ENCODE data around the gene PFAS. TPM values are rescaled to one million over a fixed set of nuclear protein-coding genes. Genes with fewer than 3 reads are reported as not detected.

The PFAS gene
- polyA plus RNA-seq, 1 donor: 34.9 TPM

- DNase-seq: peak; percentile 66
These were observed 51.6 kb downstream of the PFAS start for GRCh38 chr17:8300627-8301242.

GRCh38 chr17:8310601-8311123 is 61.6 kb downstream of the PFAS start:
- no peak for DNase-seq

DNA sequence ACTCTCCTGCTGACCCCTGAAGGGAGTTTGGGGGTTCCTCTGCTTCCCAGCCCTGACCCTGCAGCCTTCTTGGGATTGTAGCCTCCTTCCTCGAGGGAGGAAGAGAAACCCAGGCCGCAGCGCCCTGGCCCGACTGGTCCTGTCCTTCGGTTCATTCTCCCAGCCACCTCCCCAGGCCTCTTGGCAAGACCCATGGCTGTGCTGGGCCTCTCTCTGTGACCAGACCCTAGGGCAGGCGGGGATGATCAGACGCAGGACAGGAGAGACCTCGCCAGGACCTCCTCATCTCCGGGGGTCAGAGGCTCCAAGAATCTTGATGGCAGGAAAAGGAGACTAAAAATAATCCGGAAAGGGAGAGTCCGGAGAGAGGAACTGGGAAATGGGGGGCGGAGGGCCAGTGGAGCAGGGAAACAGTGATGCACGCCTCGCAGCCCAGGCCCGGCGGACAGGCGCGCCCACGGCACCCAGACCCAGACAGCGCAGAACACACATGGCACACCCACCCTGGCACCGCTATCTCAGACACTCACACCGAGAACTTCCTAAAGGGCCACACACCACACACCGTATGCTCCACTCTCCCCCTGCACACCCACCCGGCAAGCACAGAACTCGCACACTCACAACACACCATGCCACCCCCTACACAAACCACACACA is 62.2 kb downstream of the PFAS start:
- no peak for DNase-seq

GRCh38 chr17:8312251-8312650 is 63.2 kb downstream of the PFAS start:
- no peak for DNase-seq

DNA sequence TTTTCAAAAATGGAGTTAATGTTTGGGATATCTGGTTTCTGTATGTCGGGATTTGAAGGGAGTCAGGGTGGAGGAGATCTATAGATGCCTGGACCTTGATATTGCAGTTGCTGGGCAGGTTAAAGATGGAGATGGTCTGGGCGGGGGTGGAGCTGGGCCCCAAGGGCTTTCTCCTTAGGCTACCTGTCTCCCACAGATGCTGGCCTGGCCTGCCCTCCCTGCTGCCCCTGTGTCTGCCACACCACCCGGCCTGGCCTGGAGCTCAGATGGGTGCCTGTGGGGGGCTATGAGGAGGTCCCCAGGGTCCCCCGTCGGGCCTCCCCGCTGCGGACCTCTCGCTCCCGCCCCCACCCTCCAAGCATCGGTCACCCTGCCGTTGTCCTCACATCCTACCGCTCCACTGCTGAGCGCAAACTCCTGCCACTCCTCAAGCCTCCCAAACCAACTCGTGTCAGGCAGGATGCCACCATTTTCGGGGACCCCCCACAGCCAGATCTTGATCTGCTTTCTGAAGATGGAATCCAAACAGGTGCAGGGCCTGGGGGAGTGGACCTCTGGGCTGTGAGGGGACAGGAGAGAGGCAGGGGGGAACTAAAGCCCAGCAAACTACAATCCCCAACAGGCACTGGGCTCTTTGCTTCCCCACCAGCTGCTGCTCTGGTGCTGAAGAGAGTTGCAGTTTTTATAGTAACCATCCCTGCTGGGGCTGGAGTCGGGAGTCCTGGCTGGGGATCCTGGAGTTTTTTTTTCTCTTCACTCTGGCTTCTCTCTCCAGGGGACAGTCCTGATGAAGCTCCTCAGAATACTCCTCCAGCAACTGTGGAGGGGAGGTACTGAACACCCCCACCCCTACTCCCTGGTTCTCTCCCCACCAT is 63.9 kb downstream of the PFAS start:
- DNase-seq: no peak

DNA sequence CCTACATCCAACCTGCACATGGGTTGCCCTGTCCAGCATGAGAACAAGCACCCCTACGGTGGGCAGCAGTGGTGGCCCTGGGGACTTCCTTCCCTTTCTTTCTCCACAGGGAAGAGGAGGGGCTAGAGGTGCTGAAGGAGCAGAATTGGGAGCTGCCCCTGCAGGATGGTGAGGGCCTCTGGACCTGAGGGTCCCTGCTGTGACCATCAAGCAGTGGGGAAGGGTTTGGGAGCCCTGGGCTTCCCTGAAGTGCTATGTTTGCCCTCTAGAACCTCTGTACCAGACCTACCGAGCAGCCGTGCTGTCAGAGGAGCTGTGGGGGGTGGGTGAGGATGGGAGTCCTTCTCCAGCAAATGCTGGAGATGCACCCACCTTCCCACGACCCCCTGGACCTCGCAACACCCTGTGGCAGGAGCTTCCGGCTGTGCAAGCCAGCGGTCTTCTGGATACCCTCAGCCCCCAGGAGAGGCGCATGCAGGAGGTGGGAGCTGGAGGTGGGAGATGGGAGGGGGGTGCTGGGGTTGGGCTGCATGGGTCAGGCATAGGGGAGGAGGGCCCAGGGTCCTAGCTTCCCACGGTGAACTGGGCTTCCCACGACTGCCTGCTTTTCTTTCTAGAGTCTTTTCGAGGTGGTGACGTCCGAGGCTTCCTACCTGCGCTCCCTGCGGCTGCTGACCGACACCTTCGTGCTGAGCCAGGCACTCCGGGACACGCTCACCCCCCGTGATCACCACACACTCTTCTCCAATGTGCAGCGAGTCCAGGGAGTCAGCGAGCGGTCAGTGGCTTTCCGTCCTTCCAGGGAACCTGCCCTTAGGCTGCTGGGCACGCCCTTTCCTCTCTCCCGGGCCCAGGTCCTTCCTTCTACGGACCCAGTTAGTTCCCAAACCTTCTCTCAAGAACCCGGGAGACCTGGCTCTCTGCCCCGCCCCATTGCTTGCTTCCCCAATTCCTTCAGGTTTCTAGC is 66.0 kb downstream of the PFAS start:
- DNase-seq: no peak

GRCh38 chr17:8315764-8316217 is 66.7 kb downstream of the PFAS start:
- DNase-seq: no peak

- no peak for DNase-seq
These were observed 69.2 kb downstream of the PFAS start for GRCh38 chr17:8318010-8318935.

Other genes starting within 250 kb of the PFAS start
- gene GUCY2D, start 246.7 kb upstream of the PFAS start, polyA plus RNA-seq (ENCODE audit: insufficient read length): 0.15 TPM
- gene ALOX15B, start 210.2 kb upstream of the PFAS start, polyA plus RNA-seq (ENCODE audit: insufficient read length): 2.2 TPM
- not detected for gene ALOX12B, start 161.6 kb upstream of the PFAS start, polyA plus RNA-seq (ENCODE audit: insufficient read length)
- not detected for gene ALOXE3, start 130.8 kb upstream of the PFAS start, polyA plus RNA-seq (ENCODE audit: insufficient read length)
- gene HES7, start 125.2 kb upstream of the PFAS start, polyA plus RNA-seq (ENCODE audit: insufficient read length): 0.21 TPM
- gene PER1, start 96.9 kb upstream of the PFAS start, polyA plus RNA-seq (ENCODE audit: insufficient read length): 72.6 TPM
- 68.4 TPM for gene VAMP2, start 86.3 kb upstream of the PFAS start, polyA plus RNA-seq (ENCODE audit: insufficient read length)
- gene TMEM107, start 72.9 kb upstream of the PFAS start, polyA plus RNA-seq (ENCODE audit: insufficient read length): 5.5 TPM
- 5.5 TPM for gene BORCS6, start 59.1 kb upstream of the PFAS start, polyA plus RNA-seq (ENCODE audit: insufficient read length)
- 14.9 TPM for gene AURKB, start 38.7 kb upstream of the PFAS start, polyA plus RNA-seq (ENCODE audit: insufficient read length)
- 19.5 TPM for gene CTC1, start 1.2 kb upstream of the PFAS start, polyA plus RNA-seq (ENCODE audit: insufficient read length)
- gene RANGRF, start 39.4 kb downstream of the PFAS start, polyA plus RNA-seq (ENCODE audit: insufficient read length): 21.0 TPM
- gene SLC25A35, start 46.1 kb downstream of the PFAS start, polyA plus RNA-seq (ENCODE audit: insufficient read length): 1.5 TPM
- gene ARHGEF15, start 61.0 kb downstream of the PFAS start, polyA plus RNA-seq (ENCODE audit: insufficient read length): 14.8 TPM
- gene ODF4, start 90.6 kb downstream of the PFAS start, polyA plus RNA-seq (ENCODE audit: insufficient read length): not detected
- gene RPL26, start 133.9 kb downstream of the PFAS start, polyA plus RNA-seq (ENCODE audit: insufficient read length): 2,898 TPM
- 0.09 TPM for gene RNF222, start 148.5 kb downstream of the PFAS start, polyA plus RNA-seq (ENCODE audit: insufficient read length)
- 41.9 TPM for gene NDEL1, start 186.6 kb downstream of the PFAS start, polyA plus RNA-seq (ENCODE audit: insufficient read length)

All from hindlimb muscle (tissue), 1 donor.